ENCODE results near the gene LRRTM2. TPM values are rescaled to one million over a fixed set of nuclear protein-coding genes. Genes with fewer than 3 reads are reported as not detected.

LRRTM2 gene
- total and polyA plus RNA-seq, 4 donors = 0.08 to 0.71 (median 0.24) TPM; not detected in 1

DNA sequence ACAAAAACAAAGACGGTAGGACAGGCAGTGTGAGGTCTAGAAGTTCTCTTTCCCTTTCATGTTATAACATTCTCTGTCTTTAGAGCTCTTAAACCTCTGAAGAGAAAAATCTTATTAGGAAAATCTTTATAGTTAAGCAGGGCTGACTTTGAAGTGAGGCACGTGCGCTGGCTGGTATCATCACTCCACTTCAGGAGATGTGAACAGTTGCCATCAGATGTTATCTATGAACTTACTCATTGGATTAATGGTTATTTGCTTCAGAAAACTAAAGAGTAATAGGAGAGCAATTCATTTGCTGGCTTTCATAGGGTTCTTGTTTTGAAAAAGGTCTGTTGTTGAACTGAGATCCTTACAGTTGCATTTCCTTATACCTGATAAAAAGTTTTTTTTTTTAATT, 25.7 kb downstream of the LRRTM2 start:
- Histone ChIP-seq H3K27ac (ENCODE audit: low read depth in 1 of 2, low read length in 2 of 2) (no peak overlapping the region), H3K27me3 (ENCODE audit: control insufficient read depth in 4 of 4, insufficient read depth in 4 of 4, low read length in 3 of 4) (no peaks in the 10 kb centered on the region), H3K4me3 (ENCODE audit: low read depth in 1 of 3, low read length in 3 of 3) (no peak overlapping the region), H3K4me1 (ENCODE audit: control insufficient read depth in 4 of 4, insufficient read depth in 4 of 4, low read length in 3 of 4) (peaks cover 0 to 2% (median under 1%) of the 10 kb centered on the region in 4 donors), H3K36me3 (ENCODE audit: control insufficient read depth in 4 of 4, insufficient read depth in 3 of 4, low read depth in 1 of 4, low read length in 3 of 4) (peaks cover 0 to 3% (median 0%) of the 10 kb centered on the region in 4 donors), H3K9ac (ENCODE audit: low read depth in 1 of 2, low read length in 2 of 2) (no peak overlapping the region), H3K9me3 (ENCODE audit: control insufficient read depth in 4 of 4, low read length in 3 of 4) (no peaks in the 10 kb centered on the region)
- TF ChIP-seq EGR1 (IDR thresholded peaks at IDR 0.05; ENCODE audit: low read depth in 2 of 2) = no peak
- TF ChIP-seq, protein P1, sequence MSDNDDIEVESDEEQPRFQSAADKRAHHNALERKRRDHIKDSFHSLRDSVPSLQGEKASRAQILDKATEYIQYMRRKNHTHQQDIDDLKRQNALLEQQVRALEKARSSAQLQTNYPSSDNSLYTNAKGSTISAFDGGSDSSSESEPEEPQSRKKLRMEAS (IDR thresholded peaks at IDR 0.05) = no peak
- TF ChIP-seq, protein P2, sequence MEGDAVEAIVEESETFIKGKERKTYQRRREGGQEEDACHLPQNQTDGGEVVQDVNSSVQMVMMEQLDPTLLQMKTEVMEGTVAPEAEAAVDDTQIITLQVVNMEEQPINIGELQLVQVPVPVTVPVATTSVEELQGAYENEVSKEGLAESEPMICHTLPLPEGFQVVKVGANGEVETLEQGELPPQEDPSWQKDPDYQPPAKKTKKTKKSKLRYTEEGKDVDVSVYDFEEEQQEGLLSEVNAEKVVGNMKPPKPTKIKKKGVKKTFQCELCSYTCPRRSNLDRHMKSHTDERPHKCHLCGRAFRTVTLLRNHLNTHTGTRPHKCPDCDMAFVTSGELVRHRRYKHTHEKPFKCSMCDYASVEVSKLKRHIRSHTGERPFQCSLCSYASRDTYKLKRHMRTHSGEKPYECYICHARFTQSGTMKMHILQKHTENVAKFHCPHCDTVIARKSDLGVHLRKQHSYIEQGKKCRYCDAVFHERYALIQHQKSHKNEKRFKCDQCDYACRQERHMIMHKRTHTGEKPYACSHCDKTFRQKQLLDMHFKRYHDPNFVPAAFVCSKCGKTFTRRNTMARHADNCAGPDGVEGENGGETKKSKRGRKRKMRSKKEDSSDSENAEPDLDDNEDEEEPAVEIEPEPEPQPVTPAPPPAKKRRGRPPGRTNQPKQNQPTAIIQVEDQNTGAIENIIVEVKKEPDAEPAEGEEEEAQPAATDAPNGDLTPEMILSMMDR (IDR thresholded peaks at IDR 0.05; ENCODE audit: low read depth, low read length, missing input control) = no peak
- TF ChIP-seq, protein P3, sequence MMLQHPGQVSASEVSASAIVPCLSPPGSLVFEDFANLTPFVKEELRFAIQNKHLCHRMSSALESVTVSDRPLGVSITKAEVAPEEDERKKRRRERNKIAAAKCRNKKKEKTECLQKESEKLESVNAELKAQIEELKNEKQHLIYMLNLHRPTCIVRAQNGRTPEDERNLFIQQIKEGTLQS (IDR thresholded peaks at IDR 0.05) = no peak
- TF ChIP-seq TAF1 (conservative IDR thresholded peaks at IDR 0.05) = no peak
- TF ChIP-seq FOXA1 (IDR thresholded peaks at IDR 0.05) = no peak
- TF ChIP-seq, protein P4, sequence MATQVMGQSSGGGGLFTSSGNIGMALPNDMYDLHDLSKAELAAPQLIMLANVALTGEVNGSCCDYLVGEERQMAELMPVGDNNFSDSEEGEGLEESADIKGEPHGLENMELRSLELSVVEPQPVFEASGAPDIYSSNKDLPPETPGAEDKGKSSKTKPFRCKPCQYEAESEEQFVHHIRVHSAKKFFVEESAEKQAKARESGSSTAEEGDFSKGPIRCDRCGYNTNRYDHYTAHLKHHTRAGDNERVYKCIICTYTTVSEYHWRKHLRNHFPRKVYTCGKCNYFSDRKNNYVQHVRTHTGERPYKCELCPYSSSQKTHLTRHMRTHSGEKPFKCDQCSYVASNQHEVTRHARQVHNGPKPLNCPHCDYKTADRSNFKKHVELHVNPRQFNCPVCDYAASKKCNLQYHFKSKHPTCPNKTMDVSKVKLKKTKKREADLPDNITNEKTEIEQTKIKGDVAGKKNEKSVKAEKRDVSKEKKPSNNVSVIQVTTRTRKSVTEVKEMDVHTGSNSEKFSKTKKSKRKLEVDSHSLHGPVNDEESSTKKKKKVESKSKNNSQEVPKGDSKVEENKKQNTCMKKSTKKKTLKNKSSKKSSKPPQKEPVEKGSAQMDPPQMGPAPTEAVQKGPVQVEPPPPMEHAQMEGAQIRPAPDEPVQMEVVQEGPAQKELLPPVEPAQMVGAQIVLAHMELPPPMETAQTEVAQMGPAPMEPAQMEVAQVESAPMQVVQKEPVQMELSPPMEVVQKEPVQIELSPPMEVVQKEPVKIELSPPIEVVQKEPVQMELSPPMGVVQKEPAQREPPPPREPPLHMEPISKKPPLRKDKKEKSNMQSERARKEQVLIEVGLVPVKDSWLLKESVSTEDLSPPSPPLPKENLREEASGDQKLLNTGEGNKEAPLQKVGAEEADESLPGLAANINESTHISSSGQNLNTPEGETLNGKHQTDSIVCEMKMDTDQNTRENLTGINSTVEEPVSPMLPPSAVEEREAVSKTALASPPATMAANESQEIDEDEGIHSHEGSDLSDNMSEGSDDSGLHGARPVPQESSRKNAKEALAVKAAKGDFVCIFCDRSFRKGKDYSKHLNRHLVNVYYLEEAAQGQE (IDR thresholded peaks at IDR 0.05) = no peak
- TF ChIP-seq HNF4G (IDR thresholded peaks at IDR 0.05) = no peak
- DNase-seq (ENCODE audit: low spot score) = no peak
- 40% methylated on average over 3 of the region's 3 CpGs for WGBS

DNA sequence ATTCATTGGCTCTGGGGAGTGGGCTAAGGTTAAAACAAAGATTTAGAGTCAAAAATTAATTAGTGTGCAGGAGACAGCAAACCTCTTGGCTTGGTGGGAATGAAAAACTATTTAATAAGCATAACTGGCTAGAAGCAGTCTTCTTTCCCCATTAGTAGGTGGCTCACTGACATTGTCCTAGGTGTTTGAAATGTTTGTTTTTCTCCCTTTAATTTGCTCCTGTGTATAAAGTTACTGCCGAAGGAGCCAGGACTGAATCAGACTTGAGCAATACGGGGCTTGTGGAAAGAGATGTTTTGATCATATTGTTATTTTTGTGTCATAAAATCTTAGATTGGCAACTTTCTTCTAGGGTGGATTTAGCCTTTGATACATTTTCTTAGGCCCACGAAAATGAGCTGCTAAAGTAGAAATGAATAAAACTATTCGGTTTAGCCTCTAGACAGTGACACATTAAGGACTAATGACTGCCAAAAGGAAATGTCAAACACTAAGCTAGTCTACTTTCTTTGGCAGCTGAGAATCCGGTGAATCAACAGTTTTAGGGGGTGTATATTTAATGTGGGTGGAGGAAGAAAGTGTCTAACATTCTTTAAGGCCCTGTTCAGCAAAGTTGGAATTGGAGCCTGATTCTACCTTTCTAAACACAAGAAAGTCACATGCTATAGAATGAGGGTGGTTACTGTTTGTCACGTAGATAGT, 30.2 kb downstream of the LRRTM2 start:
- Histone ChIP-seq H3K4me1 (ENCODE audit: control insufficient read depth in 4 of 4, insufficient read depth in 4 of 4, low read length in 3 of 4) (peaks cover 0 to 8% (median 4%) of the 10 kb centered on the region in 4 donors), H3K27ac (ENCODE audit: low read depth in 1 of 2, low read length in 2 of 2) (no peak overlapping the region), H3K4me3 (ENCODE audit: low read depth in 1 of 3, low read length in 3 of 3) (no peak overlapping the region), H3K36me3 (ENCODE audit: control insufficient read depth in 4 of 4, insufficient read depth in 3 of 4, low read depth in 1 of 4, low read length in 3 of 4) (peaks cover 0 to 5% (median 0%) of the 10 kb centered on the region in 4 donors), H3K27me3 (ENCODE audit: control insufficient read depth in 4 of 4, insufficient read depth in 4 of 4, low read length in 3 of 4) (no peaks in the 10 kb centered on the region), H3K9ac (ENCODE audit: low read depth in 1 of 2, low read length in 2 of 2) (no peak overlapping the region), H3K9me3 (ENCODE audit: control insufficient read depth in 4 of 4, low read length in 3 of 4) (no peaks in the 10 kb centered on the region)
- no peak for DNase-seq (ENCODE audit: low spot score)
- WGBS = 75% methylated on average over 6 of the region's 6 CpGs
- no peak for TF ChIP-seq TAF1 (conservative IDR thresholded peaks at IDR 0.05)
- no peak for TF ChIP-seq FOXA2 (IDR thresholded peaks at IDR 0.05)
- TF ChIP-seq, protein P3 (IDR thresholded peaks at IDR 0.05) = no peak
- no peak for TF ChIP-seq FOXA1 (IDR thresholded peaks at IDR 0.05)
- no peak for TF ChIP-seq EGR1 (IDR thresholded peaks at IDR 0.05; ENCODE audit: low read depth in 2 of 2)
- TF ChIP-seq GABPA (IDR thresholded peaks at IDR 0.05 in 1 of 2, conservative IDR thresholded peaks at IDR 0.05 in 1 of 2) = no peak
- TF ChIP-seq HNF4G (IDR thresholded peaks at IDR 0.05) = no peak
- no peak for TF ChIP-seq RXRA (IDR thresholded peaks at IDR 0.05)
- TF ChIP-seq JUND (IDR thresholded peaks at IDR 0.05) = no peak
- TF ChIP-seq, protein P2 (IDR thresholded peaks at IDR 0.05; ENCODE audit: low read depth, low read length, missing input control) = no peak
- TF ChIP-seq HNF4A (conservative IDR thresholded peaks at IDR 0.05) = no peak
- no peak for TF ChIP-seq NR2F2 (IDR thresholded peaks at IDR 0.05)
- TF ChIP-seq SP1 (IDR thresholded peaks at IDR 0.05) = no peak
- TF ChIP-seq, protein P1 (IDR thresholded peaks at IDR 0.05) = no peak
- TF ChIP-seq, protein P4 (IDR thresholded peaks at IDR 0.05) = no peak
- TF ChIP-seq RAD21 (IDR thresholded peaks at IDR 0.05) = no peak

All from liver (tissue), 9 donors.